Ovary (tissue), 9 donors: Measurements from ENCODE around the gene CEACAM21. TPM values are rescaled to one million over a fixed set of nuclear protein-coding genes. Genes with fewer than 3 reads are reported as not detected.

Experiments
- DNase-seq, 5 donors: peaks; one replicate each; pipeline ENCODE4 v3.0.0-alpha.2; 2019 to 2020
- H3K27ac ChIP-seq, 2 donors: fragments of 200-600 bp; one replicate each; pipeline versions ENCODE4 v1.5.1 to v1.8.0; 2019 to 2022
- H3K27me3 ChIP-seq: fragments of 200-600 bp; one replicate; pipeline ENCODE4 v1.8.0; 2022
- H3K36me3 ChIP-seq: fragments of 200-600 bp; sonication (generic); one replicate; pipeline ENCODE4 v1.5.1; 2019
- H3K4me1 ChIP-seq: one replicate; pipeline ENCODE4 v1.8.1; 2013; ENCODE audit warnings: mild to moderate bottlenecking, moderate library complexity; ENCODE audit not compliant: insufficient read depth
- H3K4me3 ChIP-seq: fragments of 200-600 bp; sonication (generic); one replicate; pipeline ENCODE4 v1.5.1; 2017
- H3K9me3 ChIP-seq, 2 donors: fragments of 200-600 bp in 1 of 2; sonication (generic) in 1 of 2; one replicate each; pipeline versions ENCODE4 v1.5.1 to v1.8.1; 2013 to 2019; ENCODE audit warnings: mild to moderate bottlenecking in 1 of 2, moderate library complexity in 1 of 2
- EP300 ChIP-seq: sonication (generic); formaldehyde crosslinking; IDR thresholded peaks from one replicate; pipeline ENCODE4 v1.6.1; 2017; ENCODE audit warnings: antibody characterized with exemption
- POLR2A ChIP-seq: fragments of 450-650 bp; IDR thresholded peaks from one replicate; pipeline ENCODE4 v1.6.1; 2017; ENCODE audit warnings: antibody characterized with exemption, mild to moderate bottlenecking, moderate library complexity
- WGBS, 3 donors: extraction: QIAGEN DNeasy Blood & Tissue Kit in 1 of 3; methylation state at CpG; one replicate each; pipeline versions ENCODE4 v1.1.5 to v1.1.7; 2013 to 2017; 5-methylcytosine and 5-hydroxymethylcytosine counted together
- intact Hi-C, 4 donors: fragments of 100-400 bp; cut with DNase I; formaldehyde crosslinking; loops; one replicate each; pipeline versions ENCODE4 v1.11.0 to v1.15.1; 2022 to 2023
- polyA plus RNA-seq, 2 donors: library from polyadenylated mRNA; stranded (reverse); fragments of 200-250 nt in 1 of 2; fragments of 350-450 nt in 1 of 2; fragmentation: Illumina TruSeq in 1 of 2; extraction: RNeasy Lipid Tissue Mini Kit (QIAGEN cat#74804) in 1 of 2; gene quantifications; one replicate each; pipeline ENCODE4 v1.2.3, GENCODE V29; 2013 to 2014
- total RNA-seq, 7 donors: library from RNA; depleted of rRNA in 2 of 7; stranded (reverse); fragments of >200 nt in 2 of 7; fragmentation: NEBNext Ultra II Directional in 3 of 7; extraction: Animal tissue kit (Norgen Biotek cat#: 25700) in 3 of 7; gene quantifications; one replicate each; pipeline versions ENCODE4 v1.1.0 to v1.2.4, GENCODE V29; 2016 to 2023
- TF ChIP-seq, protein P1 (sequence below), 3 donors: fragments of 450-650 bp in 2 of 3; fragments of 200-600 bp in 1 of 3; IDR thresholded peaks; one replicate each; pipeline versions ENCODE4 v1.5.1 to v1.8.0; 2016 to 2022; ENCODE audit warnings: antibody characterized with exemption in 3 of 3, mild to moderate bottlenecking in 1 of 3
- donor health status: DM: no; HTN: no; CAD: no; lungs with moderate emphysema.
- donor health status: DM: no; HTN: no; CAD: no.
- donor health status: Bipolar disorder and iron deficiency.
- donor health status: DM: yes; HTN: yes; CAD: no.
- donor health status: DM: no; HTN: no; CAD: no.
- donor health status: DM: yes; HTN: yes; CAD: no.

Gene CEACAM21
- total and polyA plus RNA-seq, 9 donors, result 0.25 to 11.4 (median 1.5) TPM; not detected in 2

DNA sequence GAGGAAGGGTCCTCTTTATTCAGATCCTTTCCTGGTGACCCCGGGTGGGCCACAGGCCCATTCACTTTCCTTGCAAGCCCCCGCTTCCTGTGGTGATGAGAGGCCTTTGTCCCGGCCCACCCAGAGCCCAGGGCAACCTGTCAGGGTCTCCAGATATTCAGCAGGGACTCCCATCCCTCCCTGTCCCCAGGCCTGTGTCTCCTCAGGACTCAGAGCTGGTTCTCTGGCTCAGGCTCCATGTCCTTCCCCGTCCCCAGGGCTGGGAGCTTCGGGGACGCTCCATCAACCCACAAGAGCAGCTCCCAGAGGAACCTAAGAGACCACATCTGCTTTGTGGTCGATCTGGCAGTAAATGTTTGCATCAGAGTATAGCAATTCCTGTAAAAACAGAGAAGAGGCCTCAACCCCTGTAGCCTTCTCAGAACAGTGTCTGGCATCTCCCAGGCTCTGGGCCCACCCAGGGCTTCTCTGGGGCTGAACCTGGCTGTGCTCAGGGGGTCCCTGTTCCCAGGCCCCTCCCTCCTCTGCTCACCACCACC lies 43.1 kb downstream of the CEACAM21 start:
- Histone ChIP-seq H3K27me3 (no peaks in the 10 kb centered on the region), H3K4me3 (no peak overlapping the region), H3K9me3 (no peaks in the 10 kb centered on the region), H3K27ac (no peak overlapping the region), H3K4me1 (no peaks in the 10 kb centered on the region), H3K36me3 (no peaks in the 10 kb centered on the region)
- no peak for TF ChIP-seq POLR2A
- TF ChIP-seq, protein P1, sequence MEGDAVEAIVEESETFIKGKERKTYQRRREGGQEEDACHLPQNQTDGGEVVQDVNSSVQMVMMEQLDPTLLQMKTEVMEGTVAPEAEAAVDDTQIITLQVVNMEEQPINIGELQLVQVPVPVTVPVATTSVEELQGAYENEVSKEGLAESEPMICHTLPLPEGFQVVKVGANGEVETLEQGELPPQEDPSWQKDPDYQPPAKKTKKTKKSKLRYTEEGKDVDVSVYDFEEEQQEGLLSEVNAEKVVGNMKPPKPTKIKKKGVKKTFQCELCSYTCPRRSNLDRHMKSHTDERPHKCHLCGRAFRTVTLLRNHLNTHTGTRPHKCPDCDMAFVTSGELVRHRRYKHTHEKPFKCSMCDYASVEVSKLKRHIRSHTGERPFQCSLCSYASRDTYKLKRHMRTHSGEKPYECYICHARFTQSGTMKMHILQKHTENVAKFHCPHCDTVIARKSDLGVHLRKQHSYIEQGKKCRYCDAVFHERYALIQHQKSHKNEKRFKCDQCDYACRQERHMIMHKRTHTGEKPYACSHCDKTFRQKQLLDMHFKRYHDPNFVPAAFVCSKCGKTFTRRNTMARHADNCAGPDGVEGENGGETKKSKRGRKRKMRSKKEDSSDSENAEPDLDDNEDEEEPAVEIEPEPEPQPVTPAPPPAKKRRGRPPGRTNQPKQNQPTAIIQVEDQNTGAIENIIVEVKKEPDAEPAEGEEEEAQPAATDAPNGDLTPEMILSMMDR (IDR thresholded peaks at IDR 0.05), result no peak
- TF ChIP-seq EP300, result no peak
- WGBS, 3 donors, result 36 to 59% (median 55%) methylated on average over 6 to 7 of the region's 7 CpGs
- DNase-seq, result no peak
- intact Hi-C loops, result no loop called here

DNA sequence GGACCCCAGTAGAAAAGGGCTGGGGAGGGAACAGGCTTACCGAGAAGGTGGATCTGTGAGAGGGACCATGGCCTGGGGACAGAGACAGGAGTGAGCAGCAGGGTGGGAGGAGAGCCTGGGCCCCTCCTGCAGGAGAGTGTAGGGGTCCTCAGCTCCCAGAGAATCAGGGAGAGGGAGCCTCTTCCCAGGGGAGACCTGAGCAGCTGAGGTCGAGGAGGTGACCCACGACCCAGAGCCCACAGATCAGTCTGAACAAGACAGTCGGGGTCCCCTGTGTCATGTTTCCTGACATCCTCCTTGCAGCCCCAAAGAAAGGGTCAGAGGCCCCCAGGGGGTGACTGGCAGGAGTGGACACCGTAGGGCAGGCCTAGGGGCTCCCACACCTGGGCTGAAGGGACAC lies 44.2 kb downstream of the CEACAM21 start:
- no peaks in the 10 kb centered on the region for H3K4me1 ChIP-seq
- 58 to 77% (median 61%) methylated on average over 5 of the region's 5 CpGs for WGBS, 3 donors
- H3K27ac ChIP-seq, result no peak overlapping the region
- no peaks in the 10 kb centered on the region for H3K9me3 ChIP-seq
- no peak for TF ChIP-seq EP300
- TF ChIP-seq POLR2A, result no peak
- TF ChIP-seq, protein P1 (IDR thresholded peaks at IDR 0.05), result no peak
- H3K36me3 ChIP-seq, result no peaks in the 10 kb centered on the region
- no peak for DNase-seq
- no peaks in the 10 kb centered on the region for H3K27me3 ChIP-seq
- intact Hi-C loops, result no loop called here
- no peak overlapping the region for H3K4me3 ChIP-seq

DNA sequence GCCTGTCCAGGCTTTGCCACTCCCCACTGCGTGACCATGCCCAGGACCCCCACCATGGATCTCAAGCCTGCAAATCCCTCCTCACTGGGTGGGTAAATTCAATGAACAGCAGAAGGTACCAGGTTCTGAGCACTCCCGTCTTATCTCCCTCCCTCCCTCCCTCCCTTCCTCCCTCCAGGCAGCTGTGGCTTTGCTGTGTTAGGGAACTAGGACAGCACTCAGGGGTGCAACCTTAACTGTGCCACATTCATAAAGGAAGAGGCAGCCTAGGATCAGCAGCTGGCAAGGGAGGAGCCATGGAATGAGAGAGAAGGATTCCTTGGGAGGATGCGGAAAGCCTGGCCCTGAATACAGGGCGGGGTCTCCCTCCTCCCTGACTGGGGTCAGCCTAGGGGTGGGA lies 45.3 kb downstream of the CEACAM21 start:
- Histone ChIP-seq H3K27ac (no peak overlapping the region), H3K36me3 (no peaks in the 10 kb centered on the region), H3K27me3 (no peaks in the 10 kb centered on the region), H3K4me1 (no peaks in the 10 kb centered on the region), H3K4me3 (no peak overlapping the region), H3K9me3 (no peaks in the 10 kb centered on the region)
- no peak for DNase-seq
- 33 to 58% (median 39%) methylated on average over 3 to 4 of the region's 4 CpGs for WGBS, 3 donors
- intact Hi-C loops, result no loop called here
- TF ChIP-seq, protein P1 (IDR thresholded peaks at IDR 0.05), result no peak
- TF ChIP-seq POLR2A, result no peak
- TF ChIP-seq EP300, result no peak

DNA sequence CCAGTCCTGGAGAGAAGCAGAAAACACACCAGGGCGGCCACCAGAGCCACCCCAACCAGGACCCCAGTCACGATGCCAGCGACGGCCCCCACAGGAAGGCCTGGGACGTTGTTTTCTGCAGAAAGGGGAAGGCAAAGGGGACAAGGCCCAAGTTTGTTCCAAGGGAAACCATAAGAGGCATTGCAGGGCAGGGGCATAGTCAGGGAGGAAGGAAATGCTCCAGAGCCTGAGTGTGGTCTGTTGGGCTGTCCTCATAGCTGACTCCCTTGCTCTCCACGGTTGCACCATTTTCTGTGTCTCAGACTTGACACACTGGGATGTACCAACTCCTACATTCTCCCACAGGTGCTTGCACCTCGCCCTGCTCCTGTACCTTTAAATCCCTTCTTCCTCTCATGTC lies 45.7 kb downstream of the CEACAM21 start:
- H3K4me3 ChIP-seq, result no peak overlapping the region
- intact Hi-C loops, result no loop called here
- H3K9me3 ChIP-seq, result no peaks in the 10 kb centered on the region
- 49 to 53% (median 50%) methylated on average over 7 of the region's 7 CpGs for WGBS, 3 donors
- DNase-seq, result no peak
- H3K36me3 ChIP-seq, result no peaks in the 10 kb centered on the region
- TF ChIP-seq, protein P1 (IDR thresholded peaks at IDR 0.05), result no peak
- TF ChIP-seq POLR2A, result no peak
- no peak for TF ChIP-seq EP300
- no peaks in the 10 kb centered on the region for H3K4me1 ChIP-seq
- no peak overlapping the region for H3K27ac ChIP-seq
- no peaks in the 10 kb centered on the region for H3K27me3 ChIP-seq
